Measurements from ENCODE around the gene PNMA8A. TPM values are rescaled to one million over a fixed set of nuclear protein-coding genes. Genes with fewer than 3 reads are reported as not detected.

Gene PNMA8A
- total and polyA plus RNA-seq, 2 of the 8 experiments (the other 6 are each of a cell fraction or from before 2014, with no cell fraction given), result 10.0 to 22.8 TPM

DNA sequence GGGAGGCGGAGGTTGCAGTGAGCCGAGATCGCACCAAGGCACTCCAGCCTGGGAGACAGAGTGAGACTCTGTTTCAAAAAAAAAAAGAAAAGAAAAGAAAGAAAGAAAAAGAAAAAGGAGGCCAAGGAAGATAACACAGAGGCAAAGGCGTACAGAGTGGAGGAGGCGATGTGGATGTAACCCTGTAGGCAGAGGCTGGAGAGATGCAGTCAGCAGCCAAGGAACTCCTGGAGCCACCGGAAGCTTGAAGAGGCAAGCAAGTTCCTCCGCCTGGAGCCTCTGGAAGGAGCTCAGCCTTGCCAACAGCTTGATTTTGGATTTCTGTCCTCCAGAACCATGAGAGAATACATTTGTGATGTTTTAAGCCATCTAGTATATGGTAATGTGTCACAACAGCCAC, 51.3 kb downstream of the PNMA8A start:
- H3K36me3 ChIP-seq (ENCODE audit: control insufficient read depth in 2 of 4, insufficient read depth in 4 of 4, low read length in 3 of 4), result no peaks in the 10 kb centered on the region
- no peak overlapping the region for H3K9ac ChIP-seq (replicated peaks in 1 of 4; ENCODE audit: extremely low read depth in 1 of 4, low read depth in 3 of 4, low read length in 3 of 4)
- H2BK15ac ChIP-seq (ENCODE audit: low read length), result no peak overlapping the region
- ChIA-PET CTCF (ENCODE audit: partially characterized antibody) (interaction anchor here (0.9 to 1.9 kb wide), 2 partner anchors 25 to 118 kb away, joined by 3 to 6 read pairs; no protein-coding TSS in a partner anchor), POLR2A (ENCODE audit: partially characterized antibody) (no interaction called here)
- H3K23me2 ChIP-seq (ENCODE audit: low read depth, low read length), result no peaks in the 10 kb centered on the region
- H3K4me1 ChIP-seq (replicated peaks in 1 of 4; ENCODE audit: control insufficient read depth in 3 of 4, insufficient read depth in 4 of 4, low read length in 3 of 4), result peaks cover 0 to 2% (median under 1%) of the 10 kb centered on the region in 4 experiments; a peak in 3 of 7 replicates
- no peak overlapping the region for H2AK5ac ChIP-seq (ENCODE audit: low read depth, low read length)
- FAIRE-seq (no peak), DNase-seq (ENCODE audit: low read depth in 1 of 2, low spot score in 2 of 2) (no peak)
- 0 out of 7 replicates have a peak, but pooled peaks cover 0 to under 1% (median 0%) of the 10 kb centered on the region in 4 experiments for H3K27me3 ChIP-seq (replicated peaks in 1 of 4; ENCODE audit: control insufficient read depth in 3 of 4, extremely low read depth in 1 of 4, insufficient read depth in 3 of 4, low read length in 3 of 4)
- no peak overlapping the region for H4K5ac ChIP-seq (ENCODE audit: insufficient read length, low read depth, low read length)
- H3K23ac ChIP-seq (ENCODE audit: insufficient read length), result no peak overlapping the region
- H4K91ac ChIP-seq (replicated peaks; ENCODE audit: insufficient read length, low read length), result no peak overlapping the region
- H3K14ac ChIP-seq (ENCODE audit: insufficient read length), result no peak overlapping the region
- H3K4me2 ChIP-seq (ENCODE audit: insufficient read depth in 1 of 2, low read depth in 2 of 2, low read length in 2 of 2), result no peak overlapping the region
- H2BK12ac ChIP-seq (ENCODE audit: low read depth, low read length), result no peak overlapping the region
- no peak overlapping the region for H3K18ac ChIP-seq (ENCODE audit: extremely low read depth, low read length)
- H3K4me3 ChIP-seq (ENCODE audit: extremely low read depth in 1 of 4, insufficient read depth in 2 of 4, low read depth in 3 of 4, low read length in 4 of 4), result no peak overlapping the region
- no peak overlapping the region for H2BK120ac ChIP-seq (replicated peaks; ENCODE audit: low read depth, low read length)
- 96% methylated on average over 4 of the region's 7 CpGs; no CpG with 5 or more reads in 1 of the 2 experiments for WGBS, 2 experiments (ENCODE audit: extremely low coverage in 1 of 2, insufficient coverage in 1 of 2, insufficient read length in 1 of 2, insufficient replicate concordance in 2 of 2, low coverage in 1 of 2, low lambda C conversion rate in 2 of 2, missing lambda C conversion rate in 1 of 2)
- H2BK5ac ChIP-seq (ENCODE audit: low read depth, low read length), result no peak overlapping the region
- H3K9me3 ChIP-seq (ENCODE audit: insufficient read depth in 2 of 2, low read depth in 1 of 2, low read length in 1 of 2), result no peaks in the 10 kb centered on the region
- H3K56ac ChIP-seq (replicated peaks; ENCODE audit: insufficient read length, low read depth, low read length), result no peak overlapping the region
- no peak overlapping the region for H3K4ac ChIP-seq (replicated peaks; ENCODE audit: insufficient read length, low read depth, low read length)
- no peak overlapping the region for H4K8ac ChIP-seq (ENCODE audit: extremely low read depth, insufficient read depth, low read length)
- H3K79me1 ChIP-seq (ENCODE audit: low read depth, low read length), result no peaks in the 10 kb centered on the region
- H4K20me1 ChIP-seq (replicated peaks in 1 of 2; ENCODE audit: control insufficient read depth in 1 of 2, insufficient read depth in 2 of 2, low read length in 2 of 2), result no peaks in the 10 kb centered on the region
- H3K27ac ChIP-seq (ENCODE audit: low read depth, low read length), result no peak overlapping the region
- H2AFZ ChIP-seq (ENCODE audit: low read length), result no peak overlapping the region; the same call in 1 of the 2 replicates
- H3K79me2 ChIP-seq (ENCODE audit: control insufficient read depth in 1 of 2, insufficient read depth in 2 of 2, low read length in 2 of 2), result no peaks in the 10 kb centered on the region
- H2BK20ac ChIP-seq (ENCODE audit: low read length), result no peak overlapping the region
- TF ChIP-seq, protein P1, sequence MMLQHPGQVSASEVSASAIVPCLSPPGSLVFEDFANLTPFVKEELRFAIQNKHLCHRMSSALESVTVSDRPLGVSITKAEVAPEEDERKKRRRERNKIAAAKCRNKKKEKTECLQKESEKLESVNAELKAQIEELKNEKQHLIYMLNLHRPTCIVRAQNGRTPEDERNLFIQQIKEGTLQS (IDR thresholded peaks at IDR 0.05; ENCODE audit: insufficient read depth, low read depth, low read length), result no peak
- TF ChIP-seq, protein P2, sequence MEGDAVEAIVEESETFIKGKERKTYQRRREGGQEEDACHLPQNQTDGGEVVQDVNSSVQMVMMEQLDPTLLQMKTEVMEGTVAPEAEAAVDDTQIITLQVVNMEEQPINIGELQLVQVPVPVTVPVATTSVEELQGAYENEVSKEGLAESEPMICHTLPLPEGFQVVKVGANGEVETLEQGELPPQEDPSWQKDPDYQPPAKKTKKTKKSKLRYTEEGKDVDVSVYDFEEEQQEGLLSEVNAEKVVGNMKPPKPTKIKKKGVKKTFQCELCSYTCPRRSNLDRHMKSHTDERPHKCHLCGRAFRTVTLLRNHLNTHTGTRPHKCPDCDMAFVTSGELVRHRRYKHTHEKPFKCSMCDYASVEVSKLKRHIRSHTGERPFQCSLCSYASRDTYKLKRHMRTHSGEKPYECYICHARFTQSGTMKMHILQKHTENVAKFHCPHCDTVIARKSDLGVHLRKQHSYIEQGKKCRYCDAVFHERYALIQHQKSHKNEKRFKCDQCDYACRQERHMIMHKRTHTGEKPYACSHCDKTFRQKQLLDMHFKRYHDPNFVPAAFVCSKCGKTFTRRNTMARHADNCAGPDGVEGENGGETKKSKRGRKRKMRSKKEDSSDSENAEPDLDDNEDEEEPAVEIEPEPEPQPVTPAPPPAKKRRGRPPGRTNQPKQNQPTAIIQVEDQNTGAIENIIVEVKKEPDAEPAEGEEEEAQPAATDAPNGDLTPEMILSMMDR (IDR thresholded peaks at IDR 0.05; ENCODE audit: control extremely low read depth in 1 of 3, insufficient read depth in 1 of 3, low read depth in 1 of 3, low read length in 3 of 3), result no peak

All from H1 (cell line).